MCF 10A (cell line): ENCODE data around the gene TKT. TPM values are rescaled to one million over a fixed set of nuclear protein-coding genes. Genes with fewer than 3 reads are reported as not detected.
A peak's percentile ranks its signal among the peaks of the same experiment; 100 is the strongest.

ENCODE experiments used
- BruUV-seq: library from RNA; stranded (reverse); fragments of 400-500 nt; replicated peaks from 2 replicates; lab custom pipeline; 2021; lab: Mats Ljungman, UMichigan
- CTCF ChIA-PET: fragments of 300-600 bp; sonication (Branson Sonifier 250); formaldehyde crosslinking; extraction: SDS; loops from one replicate; lab custom pipeline; 2021; ENCODE audit warnings: antibody characterized with exemption, inconsistent platforms; lab: Yijun Ruan, JAX
- POLR2A ChIA-PET: fragments of 300-600, 350-650 bp; sonication (Branson Sonifier 250); formaldehyde crosslinking; extraction: SDS; loops from one replicate; lab custom pipeline; 2020; ENCODE audit warnings: antibody characterized with exemption, inconsistent platforms; lab: Yijun Ruan, JAX
- DNase-seq: peaks from one replicate; pipeline ENCODE4 v3.0.0-alpha.2; 2018; ENCODE audit not compliant: unreplicated experiment
- H3K27ac Mint-ChIP-seq: one replicate; pipeline ENCODE4 v1.8.0; 2022; ENCODE audit warnings: mild to moderate bottlenecking, low read depth, mixed read lengths; ENCODE audit not compliant: unreplicated experiment
- H3K27me3 Mint-ChIP-seq: one replicate; pipeline ENCODE4 v1.8.0; 2022; ENCODE audit warnings: mixed read lengths; ENCODE audit not compliant: insufficient read depth, unreplicated experiment
- H3K36me3 Mint-ChIP-seq: one replicate; pipeline ENCODE4 v1.8.0; 2022; ENCODE audit warnings: mild to moderate bottlenecking, moderate library complexity, mixed read lengths; ENCODE audit not compliant: insufficient read depth, unreplicated experiment
- H3K4me1 Mint-ChIP-seq: one replicate; pipeline ENCODE4 v1.8.0; 2022; ENCODE audit warnings: mixed read lengths; ENCODE audit not compliant: insufficient read depth, unreplicated experiment
- H3K4me3 Mint-ChIP-seq: one replicate; pipeline ENCODE4 v1.8.0; 2022; ENCODE audit warnings: mild to moderate bottlenecking, moderate library complexity, mixed read lengths; ENCODE audit not compliant: unreplicated experiment
- H3K9me3 Mint-ChIP-seq: one replicate; pipeline ENCODE4 v1.8.0; 2022; ENCODE audit warnings: mixed read lengths; ENCODE audit not compliant: unreplicated experiment
- CTCF ChIP-seq: fragments of 200-600 bp; IDR thresholded peaks from one replicate; pipeline ENCODE4 v1.8.0; 2022; ENCODE audit warnings: antibody characterized with exemption, mild to moderate bottlenecking; ENCODE audit not compliant: unreplicated experiment
- intact Hi-C: fragments of 100-400 bp; cut with micrococcal nuclease; formaldehyde crosslinking; loops from 2 replicates; pipeline ENCODE4 v1.14.1; 2022
- total RNA-seq: library from RNA; stranded (reverse); gene quantifications from 2 replicates; pipeline ENCODE4 v1.2.3, GENCODE V29; 2022

TKT gene
- total RNA-seq, 1 experiment from 2014 or later = 326 TPM

- Mint-ChIP-seq H3K4me1 (no peaks in the 10 kb centered on the region), H3K27ac (no peak overlapping the region), H3K36me3 (no peaks in the 10 kb centered on the region), H3K27me3 (no peaks in the 10 kb centered on the region), H3K9me3 (no peaks in the 10 kb centered on the region), H3K4me3 (no peak overlapping the region)
- DNase-seq = no peak
- POLR2A ChIA-PET = interaction anchor here (0.6 to 0.7 kb wide), 2 partner anchors 32 to 201 kb away, joined by 3 read pairs; no protein-coding TSS in a partner anchor
- no TSS peak for BruUV-seq
- CTCF ChIA-PET = interaction anchor here (0.6 to 12.5 kb wide), 7 partner anchors 13 to 401 kb away, joined by 3 to 220 read pairs (median 4); partner anchors contain the start of gene RFT1
- no peak for TF ChIP-seq CTCF
- intact Hi-C loops = no loop called here
Observed at GRCh38 chr3:53200501-53201498, 55.0 kb downstream of the TKT start.

- CTCF ChIA-PET = interaction anchor here (0.6 to 12.5 kb wide), 9 partner anchors 14 to 1880 kb away, joined by 3 to 220 read pairs (median 3); partner anchors contain the start of gene RFT1
- H3K4me1 Mint-ChIP-seq = no peaks in the 10 kb centered on the region
- H3K36me3 Mint-ChIP-seq = no peaks in the 10 kb centered on the region
- TF ChIP-seq CTCF = no peak
- no peaks in the 10 kb centered on the region for H3K27me3 Mint-ChIP-seq
- H3K9me3 Mint-ChIP-seq = no peaks in the 10 kb centered on the region
- peak; percentile 34 for DNase-seq
- H3K27ac Mint-ChIP-seq = no peak overlapping the region
- intact Hi-C loops = no loop called here
- no TSS peak for BruUV-seq
- POLR2A ChIA-PET = interaction anchor here (0.7 kb wide), 1 partner anchor 33 kb away, joined by 3 read pairs; no protein-coding TSS in a partner anchor
- no peak overlapping the region for H3K4me3 Mint-ChIP-seq
Observed at GRCh38 chr3:53199834-53200233, 56.0 kb downstream of the TKT start.

GRCh38 chr3:53198996-53199395 lies 56.8 kb downstream of the TKT start:
- ChIA-PET POLR2A (no interaction called here), CTCF (interaction anchor here (0.6 to 12.5 kb wide), 7 partner anchors 15 to 1790 kb away, joined by 3 to 220 read pairs (median 4); partner anchors contain the start of gene RFT1)
- intact Hi-C loops = no loop called here
- Mint-ChIP-seq H3K4me3 (no peak overlapping the region), H3K9me3 (no peaks in the 10 kb centered on the region), H3K36me3 (no peaks in the 10 kb centered on the region), H3K27ac (no peak overlapping the region), H3K4me1 (no peaks in the 10 kb centered on the region), H3K27me3 (no peaks in the 10 kb centered on the region)
- no peak for TF ChIP-seq CTCF
- BruUV-seq = no TSS peak
- no peak for DNase-seq
